ENCODE data around the gene CTRB2.

The CTRB2 gene

DNA sequence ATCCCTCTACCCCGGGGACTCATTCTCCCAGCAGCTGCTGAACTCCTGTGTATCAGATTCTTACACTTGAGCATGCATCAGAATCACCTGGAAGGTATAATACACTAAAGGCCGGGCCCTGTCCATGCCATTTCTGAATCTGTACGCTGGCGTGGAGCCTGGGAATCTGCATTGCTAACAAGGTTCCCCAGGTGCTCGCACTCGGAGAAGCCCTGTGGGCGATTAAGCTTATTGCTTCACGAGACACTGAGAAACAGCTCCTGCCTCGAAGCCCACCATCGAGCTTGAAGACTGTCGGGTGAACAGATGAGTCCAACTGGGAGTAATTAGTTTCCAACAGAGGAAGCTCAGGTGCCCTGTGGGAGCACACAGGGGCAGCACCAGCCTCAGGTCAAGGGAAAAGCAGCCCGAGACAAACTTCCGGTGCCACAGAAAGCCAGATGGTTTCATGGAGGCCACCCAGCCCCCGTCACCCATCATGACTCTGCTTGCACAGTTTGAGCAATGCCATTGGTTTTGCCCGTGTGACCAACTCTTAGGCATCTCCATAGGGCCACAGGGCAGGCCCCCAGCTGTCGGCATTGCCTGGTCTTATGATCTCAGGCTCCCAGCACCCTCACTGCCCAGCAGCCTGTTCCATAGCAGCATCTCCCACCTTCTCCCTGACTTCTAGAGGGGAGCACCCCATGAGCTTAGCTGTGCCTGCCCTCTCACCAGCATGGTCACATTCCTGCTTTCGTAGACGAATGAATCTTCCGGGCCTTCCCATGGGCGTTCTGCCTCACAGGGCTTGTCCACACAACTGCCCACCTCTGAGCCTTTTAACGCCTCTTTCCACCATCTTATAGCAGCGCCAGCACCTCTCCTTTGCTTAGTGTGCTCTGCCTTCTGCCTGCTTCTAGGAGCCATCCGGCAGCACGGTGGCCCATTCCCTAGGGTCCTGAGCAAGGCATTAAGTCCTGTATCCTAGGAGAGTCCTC is 10.9 kb downstream of the CTRB2 start:
- TF ChIP-seq, protein P1, sequence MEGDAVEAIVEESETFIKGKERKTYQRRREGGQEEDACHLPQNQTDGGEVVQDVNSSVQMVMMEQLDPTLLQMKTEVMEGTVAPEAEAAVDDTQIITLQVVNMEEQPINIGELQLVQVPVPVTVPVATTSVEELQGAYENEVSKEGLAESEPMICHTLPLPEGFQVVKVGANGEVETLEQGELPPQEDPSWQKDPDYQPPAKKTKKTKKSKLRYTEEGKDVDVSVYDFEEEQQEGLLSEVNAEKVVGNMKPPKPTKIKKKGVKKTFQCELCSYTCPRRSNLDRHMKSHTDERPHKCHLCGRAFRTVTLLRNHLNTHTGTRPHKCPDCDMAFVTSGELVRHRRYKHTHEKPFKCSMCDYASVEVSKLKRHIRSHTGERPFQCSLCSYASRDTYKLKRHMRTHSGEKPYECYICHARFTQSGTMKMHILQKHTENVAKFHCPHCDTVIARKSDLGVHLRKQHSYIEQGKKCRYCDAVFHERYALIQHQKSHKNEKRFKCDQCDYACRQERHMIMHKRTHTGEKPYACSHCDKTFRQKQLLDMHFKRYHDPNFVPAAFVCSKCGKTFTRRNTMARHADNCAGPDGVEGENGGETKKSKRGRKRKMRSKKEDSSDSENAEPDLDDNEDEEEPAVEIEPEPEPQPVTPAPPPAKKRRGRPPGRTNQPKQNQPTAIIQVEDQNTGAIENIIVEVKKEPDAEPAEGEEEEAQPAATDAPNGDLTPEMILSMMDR (conservative IDR thresholded peaks at IDR 0.05; ENCODE audit: low read length): no peak
- no peak overlapping the region for H3K4me3 ChIP-seq (ENCODE audit: low read length)
- no peak for DNase-seq (ENCODE audit: low read depth)

DNA sequence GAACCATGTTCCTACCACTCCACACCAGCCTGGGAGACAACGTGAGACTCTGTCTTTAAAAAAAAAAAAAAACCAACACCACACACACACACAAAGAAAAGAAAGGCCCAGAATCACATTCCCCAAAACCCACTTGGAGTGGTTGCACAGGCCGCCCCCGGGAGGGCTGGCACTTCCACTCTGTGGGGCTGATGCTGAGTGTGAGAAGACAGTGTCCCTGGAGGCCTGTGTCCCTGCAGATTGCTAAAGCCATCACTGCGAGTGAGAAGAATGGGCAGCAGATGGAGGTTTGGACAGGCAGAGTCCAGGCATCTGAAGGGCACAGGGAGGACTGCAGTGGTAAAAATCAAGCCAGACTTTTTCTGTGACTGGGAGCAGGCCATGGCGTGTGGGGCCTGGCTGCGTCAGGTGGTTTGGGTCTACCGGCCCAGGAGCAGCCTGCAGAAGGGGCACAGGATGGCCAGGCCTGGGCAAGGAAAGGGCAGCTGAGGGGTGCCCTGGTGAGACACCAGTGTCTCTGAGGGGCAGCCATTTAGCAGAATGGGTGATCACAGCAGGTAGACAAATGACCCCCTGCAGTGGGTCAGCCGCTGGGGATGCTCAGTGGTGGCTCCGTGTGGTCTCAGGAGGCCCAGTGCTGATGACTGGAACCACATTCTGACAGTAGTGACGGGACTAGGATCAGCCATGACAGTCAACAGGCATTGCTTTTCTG is 13.1 kb downstream of the CTRB2 start:
- H3K4me3 ChIP-seq (ENCODE audit: low read length): no peak overlapping the region
- no peak for DNase-seq (ENCODE audit: low read depth)
- TF ChIP-seq, protein P1 (conservative IDR thresholded peaks at IDR 0.05; ENCODE audit: low read length): no peak

DNA sequence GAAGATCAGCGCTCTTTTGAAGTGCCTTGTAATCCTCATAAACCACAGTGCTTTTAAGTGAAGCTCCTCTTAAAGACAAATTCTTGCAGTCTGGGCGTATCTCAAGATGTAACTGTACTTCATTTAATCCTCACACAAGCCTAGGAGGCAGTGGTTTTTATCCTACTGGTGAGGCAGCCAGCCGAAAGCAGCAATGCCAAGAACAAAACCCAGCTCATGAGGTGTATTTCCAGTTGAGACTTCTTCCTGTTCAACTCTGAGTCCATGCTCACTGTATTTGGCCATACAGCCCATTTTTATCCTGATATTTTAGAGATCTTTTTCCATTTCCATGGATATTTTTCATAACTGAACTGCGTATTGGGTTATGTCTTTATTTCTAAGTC is 13.7 kb downstream of the CTRB2 start:
- TF ChIP-seq, protein P1 (conservative IDR thresholded peaks at IDR 0.05; ENCODE audit: low read length): no peak

DNA sequence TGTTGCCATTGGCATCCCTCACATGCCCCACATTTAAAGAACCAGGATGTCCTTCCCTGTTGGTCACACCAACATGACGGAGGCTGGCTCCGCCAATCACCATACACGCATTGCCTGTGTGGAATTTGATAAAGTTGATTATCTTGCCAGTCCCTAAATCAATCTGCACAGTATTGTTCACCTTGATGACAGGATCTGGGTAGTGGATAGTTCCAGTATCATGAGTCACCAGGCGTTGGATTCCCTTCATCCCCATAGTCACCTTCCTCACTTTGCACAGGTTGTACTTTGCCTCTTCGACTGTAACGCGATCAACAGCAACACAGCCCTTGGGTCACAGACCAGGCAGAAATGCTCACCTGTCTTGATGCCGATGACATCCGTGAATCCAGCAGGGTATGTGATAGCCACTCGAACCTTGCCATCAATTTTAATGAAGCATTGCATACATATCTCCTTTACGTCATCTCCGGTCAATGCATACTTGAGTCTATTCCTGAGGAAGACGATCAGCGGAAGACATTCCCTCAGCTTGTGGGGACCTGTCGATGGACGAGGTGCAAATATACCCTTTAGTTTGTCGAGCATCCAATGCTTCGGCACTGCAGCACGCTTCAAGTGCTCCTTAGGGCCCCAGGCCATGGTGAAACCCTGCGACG is 14.2 kb downstream of the CTRB2 start:
- H3K4me3 ChIP-seq (ENCODE audit: low read length): no peak overlapping the region
- TF ChIP-seq, protein P1 (conservative IDR thresholded peaks at IDR 0.05; ENCODE audit: low read length): no peak
- no peak for DNase-seq (ENCODE audit: low read depth)

More for the DNA sequence above, 13.7 kb downstream of the CTRB2 start:
- no peak for DNase-seq (ENCODE audit: low read depth)
- H3K4me3 ChIP-seq (ENCODE audit: low read length): no peak overlapping the region

DNA sequence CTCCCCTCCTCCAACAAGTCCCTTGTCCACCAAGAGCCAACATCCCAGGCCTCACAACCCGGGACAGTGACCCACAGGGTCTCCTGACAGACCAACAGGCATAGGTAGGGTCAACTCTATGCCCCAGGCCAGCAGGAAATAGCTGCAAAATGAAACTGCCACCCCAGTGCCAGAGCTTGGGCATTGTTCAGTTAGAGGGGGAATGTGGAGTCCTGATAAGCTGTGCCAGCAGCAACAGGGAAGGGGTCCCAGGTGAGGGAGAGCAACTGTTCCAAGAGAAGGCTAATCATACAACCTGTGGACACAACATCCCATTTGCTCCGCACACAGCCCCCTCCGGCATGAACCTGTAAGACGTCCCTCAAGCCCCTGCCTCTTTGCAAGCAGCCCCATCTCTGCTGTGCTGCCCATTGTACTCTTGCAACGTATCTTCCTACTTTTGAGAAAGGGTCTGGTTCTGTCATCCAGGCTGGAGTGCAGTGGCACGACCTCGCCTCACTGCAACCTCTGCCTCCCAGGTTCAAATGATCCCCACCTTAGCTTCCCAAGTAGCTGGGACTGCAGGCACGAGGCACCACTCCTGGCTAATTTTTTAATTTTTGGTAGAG is 17.2 kb downstream of the CTRB2 start:
- no peak for DNase-seq (ENCODE audit: low read depth)
- no peak overlapping the region for H3K4me3 ChIP-seq (ENCODE audit: low read length)
- TF ChIP-seq, protein P1 (conservative IDR thresholded peaks at IDR 0.05; ENCODE audit: low read length): no peak

DNA sequence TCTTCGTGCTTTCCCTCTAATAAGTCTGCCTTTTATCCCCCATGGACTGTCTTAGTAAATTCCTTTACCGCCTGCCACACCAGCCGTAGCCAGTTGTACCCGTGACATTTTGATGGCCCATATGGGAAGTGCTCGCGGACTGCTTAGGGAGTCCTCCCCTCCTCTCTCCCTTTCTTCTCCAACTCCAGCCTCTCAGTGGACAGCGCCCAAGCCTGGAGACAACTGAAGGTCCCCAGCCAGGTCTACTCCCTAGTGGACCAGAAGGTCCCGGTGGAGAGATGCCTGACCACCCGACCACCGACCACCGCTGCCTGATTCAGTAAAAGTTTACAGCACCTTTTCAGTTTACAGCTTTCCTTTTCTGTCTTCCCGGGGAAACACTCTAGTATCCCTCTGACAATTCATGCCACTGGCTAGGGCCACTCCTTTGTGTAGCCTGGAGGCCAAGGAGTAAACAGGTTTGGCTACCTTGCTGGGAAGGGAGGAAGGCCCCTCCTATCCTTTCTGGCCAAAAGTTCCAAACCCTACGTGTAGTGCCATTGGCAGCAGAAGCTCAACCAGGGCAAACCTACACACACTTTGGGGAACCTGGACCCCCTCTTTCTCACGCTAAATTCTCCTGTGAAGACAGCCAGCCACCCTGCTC is 18.0 kb downstream of the CTRB2 start:
- TF ChIP-seq, protein P1 (conservative IDR thresholded peaks at IDR 0.05; ENCODE audit: low read length): no peak
- DNase-seq (ENCODE audit: low read depth): no peak
- no peak overlapping the region for H3K4me3 ChIP-seq (ENCODE audit: low read length)

All from AG10803 (cell line).